ENCODE results near the gene THPO.

GRCh38 chr3:184336547-184337398, 41.2 kb downstream of the THPO start:
- TF ChIP-seq EZH2 (IDR thresholded peaks at IDR 0.05; ENCODE audit: borderline replicate concordance, low read length) = no peak
- TF ChIP-seq, protein P1, sequence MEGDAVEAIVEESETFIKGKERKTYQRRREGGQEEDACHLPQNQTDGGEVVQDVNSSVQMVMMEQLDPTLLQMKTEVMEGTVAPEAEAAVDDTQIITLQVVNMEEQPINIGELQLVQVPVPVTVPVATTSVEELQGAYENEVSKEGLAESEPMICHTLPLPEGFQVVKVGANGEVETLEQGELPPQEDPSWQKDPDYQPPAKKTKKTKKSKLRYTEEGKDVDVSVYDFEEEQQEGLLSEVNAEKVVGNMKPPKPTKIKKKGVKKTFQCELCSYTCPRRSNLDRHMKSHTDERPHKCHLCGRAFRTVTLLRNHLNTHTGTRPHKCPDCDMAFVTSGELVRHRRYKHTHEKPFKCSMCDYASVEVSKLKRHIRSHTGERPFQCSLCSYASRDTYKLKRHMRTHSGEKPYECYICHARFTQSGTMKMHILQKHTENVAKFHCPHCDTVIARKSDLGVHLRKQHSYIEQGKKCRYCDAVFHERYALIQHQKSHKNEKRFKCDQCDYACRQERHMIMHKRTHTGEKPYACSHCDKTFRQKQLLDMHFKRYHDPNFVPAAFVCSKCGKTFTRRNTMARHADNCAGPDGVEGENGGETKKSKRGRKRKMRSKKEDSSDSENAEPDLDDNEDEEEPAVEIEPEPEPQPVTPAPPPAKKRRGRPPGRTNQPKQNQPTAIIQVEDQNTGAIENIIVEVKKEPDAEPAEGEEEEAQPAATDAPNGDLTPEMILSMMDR (IDR thresholded peaks at IDR 0.05; ENCODE audit: low read length) = no peak
